HEK293T (cell line): ENCODE results near the gene TXNL1.
A peak's percentile ranks its signal among the peaks of the same experiment; 100 is the strongest.

Experiments used
- ARNT ChIP-seq: fragments of 450-650 bp; IDR thresholded peaks from 2 replicates; pipeline ENCODE4 v1.6.1; 2017; ENCODE audit warnings: mild to moderate bottlenecking
- BHLHE40 ChIP-seq: fragments of 450-650 bp; IDR thresholded peaks from 2 replicates; pipeline ENCODE4 v1.6.1; 2016; ENCODE audit warnings: mild to moderate bottlenecking, moderate library complexity, borderline replicate concordance
- CTBP1 ChIP-seq: fragments of 450-650 bp; IDR thresholded peaks from 2 replicates; pipeline ENCODE4 v1.6.1; 2016; ENCODE audit warnings: borderline replicate concordance
- ELF4 ChIP-seq: fragments of 450-650 bp; IDR thresholded peaks from 2 replicates; pipeline ENCODE4 v1.6.1; 2017; ENCODE audit warnings: antibody characterized with exemption
- FOXK2 ChIP-seq: fragments of 450-650 bp; IDR thresholded peaks from 2 replicates; pipeline ENCODE4 v1.6.1; 2016; ENCODE audit warnings: mild to moderate bottlenecking
- FOXM1 ChIP-seq: fragments of 450-650 bp; IDR thresholded peaks from 2 replicates; pipeline ENCODE4 v1.6.1; 2017; ENCODE audit warnings: mild to moderate bottlenecking, borderline replicate concordance
- HDGF ChIP-seq: fragments of 450-650 bp; IDR thresholded peaks from 2 replicates; pipeline ENCODE4 v1.6.1; 2017; ENCODE audit warnings: antibody characterized with exemption, borderline replicate concordance
- L3MBTL2 ChIP-seq: fragments of 450-650 bp; conservative IDR thresholded peaks from 2 replicates; pipeline ENCODE4 v1.6.1; 2016; ENCODE audit warnings: mild to moderate bottlenecking
- LEF1 ChIP-seq: fragments of 450-650 bp; IDR thresholded peaks from 2 replicates; pipeline ENCODE4 v1.6.1; 2017; ENCODE audit warnings: mild to moderate bottlenecking, borderline replicate concordance
- PKNOX1 ChIP-seq: fragments of 450-650 bp; IDR thresholded peaks from 2 replicates; pipeline ENCODE4 v1.6.1; 2016
- SP1 ChIP-seq: fragments of 450-650 bp; IDR thresholded peaks from 2 replicates; pipeline ENCODE4 v1.6.1; 2017
- SUZ12 ChIP-seq: fragments of 450-650 bp; IDR thresholded peaks from 2 replicates; pipeline ENCODE4 v1.6.1; 2016; ENCODE audit warnings: mild to moderate bottlenecking
- ZNF384 ChIP-seq: fragments of 450-650 bp; IDR thresholded peaks from 2 replicates; pipeline ENCODE4 v1.6.1; 2016

- TF ChIP-seq LEF1 (no peak), SP1 (no peak), BHLHE40 (no peak), SUZ12 (no peak), ARNT (no peak), ELF4 (no peak), PKNOX1 (no peak), HDGF (no peak), CTBP1 (no peak), FOXM1 (no peak), FOXK2 (no peak), ZNF384 (no peak), L3MBTL2 (peak; percentile 45)
Measured at GRCh38 chr18:56638232-56639103, at the start of gene TXNL1.
